ENCODE results near the gene NFATC3. TPM values are rescaled to one million over a fixed set of nuclear protein-coding genes. Genes with fewer than 3 reads are reported as not detected.
A peak's percentile ranks its signal among the peaks of the same experiment; 100 is the strongest.

Gene NFATC3
- total RNA-seq, 1 donor from 2014 or later: 74.5 TPM

GRCh38 chr16:68083861-68084503 is 1.2 kb upstream of the NFATC3 start:
- intact Hi-C loops (cut with DNase I): loop anchor here (10.0 kb wide), 1 partner anchor 151 kb away; the partner anchor contains the start of gene ESRP2
- Histone ChIP-seq H3K4me3 (peak overlapping the region; percentile 75), H3K27ac (peak overlapping the region; percentile 99), H3K9me3 (no peaks in the 10 kb centered on the region), H3K4me1 (peaks cover 65% of the 10 kb centered on the region), H3K27me3 (no peaks in the 10 kb centered on the region), H3K36me3 (no peaks in the 10 kb centered on the region)
- ATAC-seq (peak; percentile 8), DNase-seq (no peak)
- TF ChIP-seq, protein P1, sequence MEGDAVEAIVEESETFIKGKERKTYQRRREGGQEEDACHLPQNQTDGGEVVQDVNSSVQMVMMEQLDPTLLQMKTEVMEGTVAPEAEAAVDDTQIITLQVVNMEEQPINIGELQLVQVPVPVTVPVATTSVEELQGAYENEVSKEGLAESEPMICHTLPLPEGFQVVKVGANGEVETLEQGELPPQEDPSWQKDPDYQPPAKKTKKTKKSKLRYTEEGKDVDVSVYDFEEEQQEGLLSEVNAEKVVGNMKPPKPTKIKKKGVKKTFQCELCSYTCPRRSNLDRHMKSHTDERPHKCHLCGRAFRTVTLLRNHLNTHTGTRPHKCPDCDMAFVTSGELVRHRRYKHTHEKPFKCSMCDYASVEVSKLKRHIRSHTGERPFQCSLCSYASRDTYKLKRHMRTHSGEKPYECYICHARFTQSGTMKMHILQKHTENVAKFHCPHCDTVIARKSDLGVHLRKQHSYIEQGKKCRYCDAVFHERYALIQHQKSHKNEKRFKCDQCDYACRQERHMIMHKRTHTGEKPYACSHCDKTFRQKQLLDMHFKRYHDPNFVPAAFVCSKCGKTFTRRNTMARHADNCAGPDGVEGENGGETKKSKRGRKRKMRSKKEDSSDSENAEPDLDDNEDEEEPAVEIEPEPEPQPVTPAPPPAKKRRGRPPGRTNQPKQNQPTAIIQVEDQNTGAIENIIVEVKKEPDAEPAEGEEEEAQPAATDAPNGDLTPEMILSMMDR (IDR thresholded peaks at IDR 0.05): no peak

- Histone ChIP-seq H3K4me3 (peak overlapping the region; percentile 75), H3K9me3 (no peaks in the 10 kb centered on the region), H3K36me3 (no peaks in the 10 kb centered on the region), H3K27me3 (no peaks in the 10 kb centered on the region), H3K27ac (peak overlapping the region; percentile 99), H3K4me1 (peaks cover 58% of the 10 kb centered on the region)
- intact Hi-C loops (cut with DNase I): loop anchor here (10.0 kb wide), 1 partner anchor 150 kb away; the partner anchor contains the start of gene ESRP2
- peak; percentile 96 for DNase-seq
- ATAC-seq: peak; percentile 77
- TF ChIP-seq, protein P1 (IDR thresholded peaks at IDR 0.05): peak; percentile 31
These were observed 489 bp upstream of the NFATC3 start for GRCh38 chr16:68084504-68085258.

DNA sequence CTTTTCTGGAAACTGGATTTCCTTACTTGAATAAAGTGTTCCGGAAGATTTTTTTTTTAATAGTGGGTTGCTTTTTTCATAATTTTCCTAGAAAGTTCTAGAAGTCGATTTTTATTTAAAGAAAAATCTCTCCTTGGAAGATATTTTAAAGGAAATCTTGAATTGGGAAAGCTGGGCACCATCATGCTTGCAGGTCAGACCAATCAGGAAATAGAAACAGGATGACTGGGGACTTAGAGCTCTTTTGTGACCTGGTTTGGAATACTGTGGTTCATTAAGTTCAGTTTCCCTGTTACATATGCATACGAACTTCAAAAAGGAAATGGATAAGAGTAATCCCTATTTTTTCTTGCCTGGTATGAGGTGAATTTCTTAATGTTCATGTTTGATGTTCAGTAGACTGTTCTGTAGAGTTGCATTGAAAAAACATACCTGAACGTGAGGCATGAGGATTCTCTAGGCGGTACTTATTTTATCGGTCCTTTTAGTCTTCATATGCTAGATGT is 1.2 kb downstream of the NFATC3 start:
- peak overlapping the region; percentile 91 for H3K27ac ChIP-seq
- H3K9me3 ChIP-seq: no peaks in the 10 kb centered on the region
- DNase-seq: no peak
- ATAC-seq: no peak
- peak overlapping the region; percentile 81 for H3K4me3 ChIP-seq
- peaks cover 52% of the 10 kb centered on the region for H3K4me1 ChIP-seq
- intact Hi-C loops (cut with DNase I): loop anchor here (10.0 kb wide), 1 partner anchor 148 kb away; the partner anchor contains the start of gene ESRP2
- TF ChIP-seq, protein P1 (IDR thresholded peaks at IDR 0.05): no peak
- no peaks in the 10 kb centered on the region for H3K27me3 ChIP-seq
- no peaks in the 10 kb centered on the region for H3K36me3 ChIP-seq

- no peak for DNase-seq
- intact Hi-C loops (cut with DNase I): loop anchor here (10.0 kb wide), 1 partner anchor 148 kb away; the partner anchor contains the start of gene ESRP2
- no peaks in the 10 kb centered on the region for H3K36me3 ChIP-seq
- no peak for ATAC-seq
- peak overlapping the region; percentile 81 for H3K4me3 ChIP-seq
- TF ChIP-seq, protein P1 (IDR thresholded peaks at IDR 0.05): no peak
- no peaks in the 10 kb centered on the region for H3K27me3 ChIP-seq
- H3K9me3 ChIP-seq: no peaks in the 10 kb centered on the region
- H3K27ac ChIP-seq: peak overlapping the region; percentile 91
- peaks cover 54% of the 10 kb centered on the region for H3K4me1 ChIP-seq
These were observed 1.7 kb downstream of the NFATC3 start for GRCh38 chr16:68086860-68087268.

DNA sequence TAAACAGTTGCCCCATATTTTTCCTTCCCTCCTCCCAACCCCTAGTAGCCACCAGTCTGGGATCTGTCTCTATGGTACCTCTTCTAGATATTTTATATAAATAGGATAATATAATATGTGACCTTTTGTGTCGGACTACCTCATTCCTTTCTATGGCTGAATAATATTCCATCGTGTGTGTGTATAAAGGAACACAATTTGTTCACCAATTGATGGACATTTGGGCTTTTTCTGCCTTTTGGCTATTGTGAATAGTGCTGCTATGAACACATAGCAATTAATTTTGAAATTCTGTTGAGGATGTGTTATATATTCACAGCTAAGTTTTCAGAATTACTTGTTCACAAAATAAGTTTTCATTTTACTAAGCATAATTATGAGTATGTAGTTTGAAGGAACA is 2.5 kb downstream of the NFATC3 start:
- Histone ChIP-seq H3K9me3 (no peaks in the 10 kb centered on the region), H3K27ac (peak overlapping the region; percentile 91), H3K27me3 (no peaks in the 10 kb centered on the region), H3K4me3 (peak overlapping the region; percentile 81), H3K36me3 (no peaks in the 10 kb centered on the region), H3K4me1 (peaks cover 52% of the 10 kb centered on the region)
- ATAC-seq: no peak
- DNase-seq: no peak
- intact Hi-C loops (cut with DNase I): loop anchor here (10.0 kb wide), 1 partner anchor 147 kb away; the partner anchor contains the start of gene ESRP2
- TF ChIP-seq, protein P1 (IDR thresholded peaks at IDR 0.05): no peak
